ENCODE results near the gene EPB41L2.

The EPB41L2 gene

DNA sequence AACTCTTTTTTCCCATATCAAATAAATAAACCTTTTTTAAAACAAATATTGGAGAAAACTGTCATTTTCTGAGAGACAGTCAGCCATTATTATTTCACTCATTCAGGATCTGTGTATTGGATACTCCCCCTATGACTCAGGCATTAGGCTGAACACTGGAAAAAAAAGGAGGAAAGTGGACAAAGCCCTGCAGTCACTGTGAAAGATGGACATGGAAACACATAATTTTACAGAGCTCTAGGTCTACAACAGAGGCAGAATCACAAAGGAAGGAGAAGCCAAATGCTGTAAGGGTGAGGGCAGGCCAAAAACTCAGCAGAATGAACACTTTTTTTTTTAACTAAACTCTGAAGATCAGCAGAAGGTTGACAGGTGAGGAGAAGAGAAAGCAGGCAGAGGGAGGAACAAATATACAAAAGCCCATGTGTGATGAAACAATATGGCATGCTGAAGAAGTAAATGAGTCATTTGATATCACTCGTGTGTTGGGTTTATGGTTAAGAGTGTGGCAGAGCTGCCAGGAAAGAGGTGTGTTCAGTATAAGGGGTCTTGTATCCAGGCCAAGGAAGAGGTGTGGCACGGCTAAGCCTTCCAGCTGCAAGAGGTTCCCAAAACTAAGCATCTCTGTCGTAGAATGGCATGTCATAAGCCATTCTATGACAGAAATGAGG lies 39.1 kb downstream of the EPB41L2 start:
- H3K27me3 ChIP-seq (replicated peaks; ENCODE audit: control insufficient read depth, insufficient read depth, low read length), result no peaks in the 10 kb centered on the region; the same call in 1 of the 2 replicates
- H3K4me3 ChIP-seq (replicated peaks; ENCODE audit: low read depth, low read length), result no peak overlapping the region
- no peak for DNase-seq (ENCODE audit: extremely low read depth, insufficient read length)
- TF ChIP-seq CTCF (IDR thresholded peaks at IDR 0.05; ENCODE audit: insufficient read depth, low read length, poor library complexity, severe bottlenecking), result no peak
- H3K36me3 ChIP-seq (ENCODE audit: control insufficient read depth, insufficient read depth, low read length), result no peaks in the 10 kb centered on the region

DNA sequence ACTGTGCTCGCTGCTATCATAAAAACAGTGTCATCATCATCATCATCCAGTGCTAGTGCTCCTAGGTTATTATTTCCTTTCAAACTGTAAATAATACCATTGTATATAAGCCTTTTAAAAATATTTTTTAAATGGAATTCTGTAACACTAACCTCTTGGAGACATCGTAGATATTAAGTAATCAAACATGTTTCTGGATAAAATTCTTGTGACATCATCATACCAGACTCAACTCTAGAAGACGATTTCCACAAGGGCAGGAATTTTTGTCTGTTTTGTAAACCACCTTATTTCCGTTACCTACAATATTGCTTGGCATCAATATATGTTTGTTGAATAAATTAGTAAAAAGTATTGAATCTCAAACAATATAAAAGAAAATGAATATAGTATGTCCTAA lies 40.4 kb downstream of the EPB41L2 start:
- DNase-seq (ENCODE audit: extremely low read depth, insufficient read length), result no peak
- Histone ChIP-seq H3K36me3 (ENCODE audit: control insufficient read depth, insufficient read depth, low read length) (no peaks in the 10 kb centered on the region), H3K27me3 (replicated peaks; ENCODE audit: control insufficient read depth, insufficient read depth, low read length) (no peaks in the 10 kb centered on the region; the same call in 1 of the 2 replicates), H3K4me3 (replicated peaks; ENCODE audit: low read depth, low read length) (no peak overlapping the region)
- no peak for TF ChIP-seq CTCF (IDR thresholded peaks at IDR 0.05; ENCODE audit: insufficient read depth, low read length, poor library complexity, severe bottlenecking)

DNA sequence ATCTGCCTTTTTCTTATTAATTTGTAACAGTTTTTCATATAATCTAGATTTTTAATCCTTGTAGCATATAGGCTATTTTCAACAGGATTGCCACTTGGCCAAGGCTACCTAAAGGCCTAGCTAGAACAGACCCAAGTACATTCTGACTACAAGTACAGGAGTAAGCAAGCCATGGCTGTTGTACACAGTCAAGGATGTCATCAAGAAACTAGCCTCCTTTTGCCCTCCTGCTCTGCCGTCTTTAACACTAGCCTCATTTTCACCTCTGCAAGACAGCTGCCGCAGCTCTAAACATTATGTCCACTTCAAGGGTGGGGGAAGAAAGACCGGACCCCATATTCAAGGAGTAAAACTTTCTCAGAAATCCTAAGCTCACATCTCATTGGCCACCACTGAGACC lies 45.1 kb downstream of the EPB41L2 start:
- DNase-seq (ENCODE audit: extremely low read depth, insufficient read length), result no peak
- TF ChIP-seq CTCF (IDR thresholded peaks at IDR 0.05; ENCODE audit: insufficient read depth, low read length, poor library complexity, severe bottlenecking), result no peak
- H3K27me3 ChIP-seq (replicated peaks; ENCODE audit: control insufficient read depth, insufficient read depth, low read length), result no peaks in the 10 kb centered on the region
- no peak overlapping the region for H3K4me3 ChIP-seq (replicated peaks; ENCODE audit: low read depth, low read length)
- no peaks in the 10 kb centered on the region for H3K36me3 ChIP-seq (ENCODE audit: control insufficient read depth, insufficient read depth, low read length)

DNA sequence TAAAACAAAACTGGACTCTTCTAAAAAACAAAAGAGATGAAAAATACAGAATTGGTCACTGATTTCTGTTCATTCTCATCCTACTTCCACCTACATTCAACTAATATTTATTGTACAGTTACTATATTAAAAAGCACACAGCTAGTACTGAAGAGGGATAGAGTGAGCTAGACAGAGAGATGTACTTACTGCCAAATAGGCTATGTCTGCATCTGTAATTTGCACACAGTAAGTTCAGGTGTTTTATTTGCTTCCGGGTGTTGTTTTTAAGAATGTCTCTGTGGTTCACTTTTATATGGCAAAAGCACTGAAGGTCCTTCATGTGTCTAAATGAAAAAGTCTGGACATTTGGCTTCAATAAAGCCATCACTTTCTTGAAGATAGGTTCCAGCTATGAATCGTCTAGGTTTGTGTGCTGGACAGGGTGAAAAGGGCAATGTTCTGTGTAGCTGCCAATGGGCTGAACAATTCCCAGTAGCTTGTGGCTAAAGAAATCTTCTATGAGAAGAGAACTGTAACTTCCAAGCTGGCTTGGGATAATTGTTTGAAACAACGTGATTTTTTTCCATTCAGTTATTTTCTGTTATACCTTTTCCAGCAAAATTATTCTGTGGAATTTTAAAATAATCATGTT lies 47.3 kb downstream of the EPB41L2 start:
- Histone ChIP-seq H3K27me3 (replicated peaks; ENCODE audit: control insufficient read depth, insufficient read depth, low read length) (no peaks in the 10 kb centered on the region), H3K4me3 (replicated peaks; ENCODE audit: low read depth, low read length) (no peak overlapping the region), H3K36me3 (ENCODE audit: control insufficient read depth, insufficient read depth, low read length) (no peaks in the 10 kb centered on the region)
- TF ChIP-seq CTCF (IDR thresholded peaks at IDR 0.05; ENCODE audit: insufficient read depth, low read length, poor library complexity, severe bottlenecking), result no peak
- DNase-seq (ENCODE audit: extremely low read depth, insufficient read length), result no peak

- Histone ChIP-seq H3K27me3 (replicated peaks; ENCODE audit: control insufficient read depth, insufficient read depth, low read length) (no peaks in the 10 kb centered on the region), H3K36me3 (ENCODE audit: control insufficient read depth, insufficient read depth, low read length) (no peaks in the 10 kb centered on the region), H3K4me3 (replicated peaks; ENCODE audit: low read depth, low read length) (no peak overlapping the region)
- TF ChIP-seq CTCF (IDR thresholded peaks at IDR 0.05; ENCODE audit: insufficient read depth, low read length, poor library complexity, severe bottlenecking), result no peak
- no peak for DNase-seq (ENCODE audit: extremely low read depth, insufficient read length)
These were observed 47.9 kb downstream of the EPB41L2 start for GRCh38 chr6:131015025-131015591.

Measured in GM06990 (cell line).